GM21717 (cell line): ENCODE data around the gene ARHGEF4.

ENCODE experiments used
- ATAC-seq: cut with Tn5 transposase; IDR thresholded peaks from one replicate; pipeline ENCODE4 v1.9.1; 2021; ENCODE audit warnings: mild to moderate bottlenecking, moderate library complexity; ENCODE audit not compliant: unreplicated experiment

ARHGEF4 gene

DNA sequence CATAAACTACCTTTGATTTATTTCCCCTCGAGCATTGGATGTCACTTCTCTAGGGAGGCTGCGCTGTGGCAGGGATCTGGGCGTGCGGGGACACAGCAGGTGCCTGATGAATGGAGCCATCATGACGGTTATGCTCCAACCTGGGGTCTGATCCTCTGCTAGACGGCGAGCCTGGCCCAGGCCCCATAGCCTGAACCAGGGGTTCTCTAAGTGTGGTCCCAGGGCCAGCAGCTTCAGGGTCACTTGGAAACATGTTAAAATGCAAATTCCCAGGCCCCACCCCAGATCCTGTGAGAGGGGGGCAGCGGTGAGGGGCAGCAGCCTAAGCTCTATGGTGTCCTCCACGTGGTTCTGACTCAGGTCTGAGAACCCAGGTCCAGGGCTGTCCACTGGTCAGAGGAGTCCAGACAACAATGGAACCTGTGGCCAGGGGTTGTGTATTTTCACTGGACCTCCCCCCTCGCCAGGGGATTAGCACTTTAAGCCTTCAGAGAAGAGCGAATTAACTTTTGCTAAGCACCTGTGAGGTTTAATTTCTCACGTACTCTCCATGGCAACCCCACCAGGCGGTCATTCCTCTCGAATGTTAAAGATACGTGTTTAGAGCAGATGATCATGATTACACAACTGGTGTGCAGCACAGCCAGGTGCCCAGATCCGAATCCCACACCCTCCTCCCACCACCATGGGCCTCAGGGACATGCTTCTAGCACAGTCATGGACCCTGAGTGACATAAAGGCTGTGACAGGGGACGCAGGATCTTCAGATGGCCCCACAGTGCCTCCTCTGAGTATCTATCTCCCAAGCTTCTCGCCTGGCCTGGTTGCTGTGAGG, 1.6 kb upstream of the ARHGEF4 start:
- no peak for ATAC-seq

DNA sequence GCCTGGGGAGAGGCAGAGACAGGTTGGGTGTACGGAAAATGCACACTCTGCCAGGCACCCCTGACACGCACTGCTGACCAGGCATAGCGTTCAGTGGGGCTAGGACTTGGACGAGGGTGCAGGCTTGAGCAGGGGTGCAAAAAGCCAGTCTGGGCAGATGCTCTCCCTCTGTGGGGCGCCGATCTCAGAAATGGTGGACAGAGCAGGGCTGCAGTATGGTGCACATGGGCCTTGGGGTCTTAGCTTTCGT, 1.0 kb upstream of the ARHGEF4 start:
- ATAC-seq, result no peak

DNA sequence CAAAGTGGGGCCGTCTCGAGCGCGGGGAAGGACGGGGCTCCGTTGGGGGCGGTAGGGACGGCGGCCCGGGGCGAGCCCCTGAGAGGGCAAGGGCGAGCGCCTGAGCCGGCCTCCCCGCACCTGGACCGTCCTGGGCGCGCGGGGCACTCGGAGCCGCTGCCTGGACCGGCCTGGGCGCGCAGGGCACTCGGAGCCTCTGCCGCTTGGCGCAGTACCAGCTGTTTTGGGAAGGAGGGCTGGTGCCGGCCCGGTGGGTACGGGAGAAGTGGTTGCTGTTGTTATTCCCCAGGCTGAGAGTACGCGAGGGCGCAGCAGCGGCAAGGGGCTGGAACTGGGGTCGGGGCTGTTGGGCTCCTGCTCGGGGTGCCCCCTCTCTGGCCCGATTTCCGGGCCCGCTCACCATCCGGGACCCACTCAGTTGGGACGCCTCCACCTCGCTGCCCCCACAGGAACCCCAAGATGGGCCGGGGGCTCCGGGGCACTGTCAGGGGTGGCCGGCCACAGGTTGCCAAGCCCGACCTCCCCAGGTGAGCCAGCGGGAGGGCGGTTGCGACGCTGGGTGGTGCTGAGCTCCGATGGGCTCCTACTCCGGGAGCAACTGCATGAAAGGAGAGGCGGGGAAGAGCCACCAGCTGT, 579 bp downstream of the ARHGEF4 start:
- ATAC-seq, result no peak

DNA sequence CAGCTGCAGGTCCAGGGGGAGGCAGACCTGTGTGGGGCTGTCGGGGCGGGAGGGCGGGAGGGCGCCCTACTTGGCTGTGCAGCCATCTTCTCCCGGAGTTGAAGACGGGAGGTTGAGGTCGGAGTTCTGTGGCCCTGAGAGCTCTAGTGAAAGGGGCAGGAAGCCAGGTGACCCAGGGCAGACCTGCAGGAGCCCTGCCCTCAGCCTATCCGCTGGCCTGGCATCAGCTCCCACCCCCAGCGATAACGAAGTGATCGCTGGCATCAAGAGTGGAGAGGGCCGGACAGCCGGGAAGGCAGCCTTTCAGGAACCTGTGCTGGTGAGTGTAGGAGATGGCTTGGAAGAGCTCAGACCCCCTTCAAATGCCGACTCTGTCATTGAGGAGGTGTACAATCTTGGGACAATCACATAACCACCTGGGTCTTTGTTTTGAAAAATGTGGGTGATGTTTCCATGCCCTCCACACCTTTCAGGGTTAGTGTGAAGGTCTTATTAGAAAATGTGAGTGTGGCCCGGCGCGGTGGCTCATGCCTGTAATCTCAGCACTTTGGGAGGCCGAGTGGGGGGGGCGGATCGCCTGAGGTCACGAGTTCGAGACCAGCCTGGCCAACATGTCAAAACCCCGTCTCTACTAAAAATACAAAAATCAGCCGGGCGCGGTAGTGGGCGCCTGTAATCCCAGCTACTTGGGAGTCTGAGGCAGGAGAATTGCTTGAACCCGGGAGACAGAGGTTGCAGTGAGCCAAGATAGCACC, 1.3 kb downstream of the ARHGEF4 start:
- ATAC-seq, result no peak

DNA sequence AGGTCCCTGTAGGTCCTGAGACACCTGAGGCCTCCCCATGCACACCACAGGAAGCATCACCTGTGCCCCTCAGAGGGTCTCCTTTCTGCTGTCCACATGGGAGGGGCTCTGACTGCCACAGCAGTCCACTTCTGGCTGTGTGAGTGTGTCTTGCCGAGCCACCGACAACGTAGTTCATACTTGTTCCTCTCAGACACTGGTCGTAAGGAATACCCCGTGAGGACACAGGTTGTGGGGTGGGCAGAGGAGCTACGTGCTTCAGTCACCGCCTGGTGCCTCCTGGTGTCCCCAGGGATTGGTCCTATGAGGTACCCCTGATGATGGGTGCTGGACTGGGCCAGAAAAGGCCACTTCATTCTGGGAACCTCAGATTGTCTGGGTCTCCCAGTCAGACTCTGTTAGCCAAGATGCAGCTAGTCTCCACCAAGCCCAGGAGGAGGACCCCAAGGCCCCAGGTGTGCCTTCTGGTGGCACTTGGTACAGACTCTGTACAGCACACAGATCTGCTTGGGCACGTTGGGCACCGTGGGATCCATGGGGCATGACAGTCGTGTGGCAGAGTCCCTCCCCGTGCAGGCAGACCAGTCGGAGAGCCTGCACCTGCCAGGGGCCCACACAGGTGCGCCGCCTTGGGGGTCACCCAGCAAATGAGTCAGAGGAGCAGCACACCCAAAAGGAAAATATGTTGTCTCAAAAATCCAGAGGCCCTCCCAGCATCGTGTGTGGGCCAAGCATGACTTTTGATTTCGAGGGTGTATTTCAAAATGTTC, 2.5 kb downstream of the ARHGEF4 start:
- ATAC-seq, result no peak

DNA sequence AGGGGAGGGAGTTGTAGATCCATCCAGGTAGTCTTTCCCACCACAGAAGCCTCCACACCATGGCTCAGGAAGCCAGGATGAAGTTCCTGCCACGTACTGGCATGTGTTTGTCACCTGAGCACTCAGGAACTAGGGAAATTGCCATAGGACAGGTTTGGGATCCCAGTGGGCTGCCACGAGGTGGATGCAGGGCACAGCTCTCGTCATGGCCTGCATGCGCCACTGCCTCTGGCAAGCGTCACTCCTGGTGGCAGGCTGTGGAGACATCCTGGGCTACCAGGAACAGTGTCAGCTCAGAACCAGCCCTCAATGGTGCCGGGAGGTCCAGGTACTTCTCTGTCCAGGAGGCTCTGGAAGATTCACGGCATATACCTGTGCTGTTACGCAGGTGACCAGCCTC, 3.8 kb downstream of the ARHGEF4 start:
- ATAC-seq, result no peak

DNA sequence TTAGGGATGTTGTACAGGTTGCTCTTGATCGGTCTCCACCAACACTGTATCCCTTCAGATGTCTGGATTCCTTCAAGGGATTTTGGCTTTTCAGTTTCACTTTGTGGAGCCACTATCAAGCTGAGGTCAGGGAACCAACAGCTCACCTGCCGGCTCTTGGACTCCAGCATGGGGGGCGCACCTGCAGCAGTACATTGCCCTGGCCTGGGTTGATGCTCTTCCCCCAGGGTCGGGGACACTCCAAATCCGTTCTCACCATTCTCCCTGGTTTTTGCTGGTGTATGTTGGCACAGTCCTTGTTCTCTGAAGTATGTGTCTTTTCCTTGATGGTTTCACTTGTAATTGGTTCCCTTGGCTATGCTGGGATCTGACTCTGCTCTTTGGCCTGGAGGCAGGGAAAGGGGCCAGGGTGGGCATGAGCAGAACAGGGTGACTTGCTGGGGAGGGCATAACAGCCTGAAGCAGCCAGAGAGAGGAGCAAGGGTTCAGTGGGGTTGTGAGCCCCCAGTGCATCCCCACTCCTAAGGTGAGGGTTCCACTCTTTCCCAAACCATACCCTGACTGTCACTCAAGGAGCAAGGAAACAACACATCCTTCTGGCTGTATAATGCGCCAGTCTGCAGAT, 5.1 kb downstream of the ARHGEF4 start:
- ATAC-seq, result no peak

DNA sequence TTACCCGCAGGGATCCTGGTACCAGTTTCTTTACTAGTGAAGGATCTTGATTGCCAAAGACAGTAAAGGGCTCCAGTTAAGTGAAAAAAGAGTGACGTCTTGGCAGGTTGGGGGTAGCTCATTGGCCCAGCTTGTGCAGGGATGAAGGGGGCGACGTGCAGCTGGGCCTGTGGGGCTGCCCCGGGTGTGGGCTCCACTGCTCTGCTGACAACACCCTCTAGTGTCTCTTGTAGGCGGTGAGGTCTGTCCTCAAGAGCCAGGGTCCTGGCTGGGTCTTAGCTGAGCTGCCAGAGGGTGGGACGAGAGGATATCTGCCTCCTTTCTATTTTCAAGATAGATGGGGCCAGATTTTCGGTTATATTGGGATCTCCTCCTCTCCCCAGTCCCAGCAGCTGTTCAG, 6.1 kb downstream of the ARHGEF4 start:
- no peak for ATAC-seq

DNA sequence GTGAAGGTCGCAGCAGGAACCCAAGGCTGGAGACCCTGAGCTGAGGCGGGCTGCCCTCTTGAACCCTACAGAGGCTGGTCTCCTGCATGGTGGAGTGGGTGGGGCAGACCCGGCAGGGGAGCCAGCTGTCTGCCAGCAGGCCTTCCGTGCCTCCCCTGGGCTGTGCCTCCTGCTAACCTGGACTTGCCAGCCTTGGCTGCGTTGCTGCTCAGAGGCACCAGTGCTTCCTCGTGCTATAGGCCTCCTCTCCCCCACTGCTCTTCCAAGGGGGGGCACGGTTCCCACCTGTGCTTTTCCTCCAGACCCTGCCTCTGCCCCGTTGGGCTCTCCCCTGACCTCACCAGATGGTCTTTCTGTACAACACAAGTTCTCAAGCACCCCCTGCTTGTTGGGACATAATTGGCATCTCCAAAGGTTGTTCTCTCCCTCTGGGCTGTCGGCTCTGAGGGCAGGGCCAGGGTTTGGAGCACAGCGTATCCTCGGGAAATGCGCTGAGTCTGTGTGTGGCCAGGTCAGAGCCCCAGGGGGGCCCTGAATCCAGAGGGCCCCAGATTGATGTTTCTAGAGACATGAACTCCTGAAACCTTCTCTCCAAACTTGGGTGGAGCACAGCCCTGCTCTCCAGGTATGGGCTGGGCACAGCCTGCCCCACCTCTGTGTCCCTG, 6.7 kb downstream of the ARHGEF4 start:
- no peak for ATAC-seq

DNA sequence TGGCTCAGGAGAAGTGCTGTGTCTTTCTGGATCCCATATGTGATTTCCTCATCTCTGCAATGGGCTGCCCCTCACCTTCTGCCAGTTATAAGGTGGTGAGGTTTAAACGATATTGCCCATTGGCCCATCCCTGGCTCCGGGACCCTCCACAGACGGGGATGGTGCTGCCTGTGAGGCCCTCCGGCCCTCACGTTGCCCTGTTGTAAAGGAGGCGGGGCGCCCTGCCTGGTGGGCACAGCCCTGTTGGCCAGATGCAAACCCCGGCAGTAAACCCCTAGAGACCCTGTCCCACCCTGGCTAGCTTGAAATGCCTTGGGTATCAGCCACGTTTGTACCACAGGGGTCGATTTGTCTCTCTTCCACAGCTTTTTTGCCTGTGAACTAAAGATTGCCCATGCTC, 7.4 kb downstream of the ARHGEF4 start:
- no peak for ATAC-seq

DNA sequence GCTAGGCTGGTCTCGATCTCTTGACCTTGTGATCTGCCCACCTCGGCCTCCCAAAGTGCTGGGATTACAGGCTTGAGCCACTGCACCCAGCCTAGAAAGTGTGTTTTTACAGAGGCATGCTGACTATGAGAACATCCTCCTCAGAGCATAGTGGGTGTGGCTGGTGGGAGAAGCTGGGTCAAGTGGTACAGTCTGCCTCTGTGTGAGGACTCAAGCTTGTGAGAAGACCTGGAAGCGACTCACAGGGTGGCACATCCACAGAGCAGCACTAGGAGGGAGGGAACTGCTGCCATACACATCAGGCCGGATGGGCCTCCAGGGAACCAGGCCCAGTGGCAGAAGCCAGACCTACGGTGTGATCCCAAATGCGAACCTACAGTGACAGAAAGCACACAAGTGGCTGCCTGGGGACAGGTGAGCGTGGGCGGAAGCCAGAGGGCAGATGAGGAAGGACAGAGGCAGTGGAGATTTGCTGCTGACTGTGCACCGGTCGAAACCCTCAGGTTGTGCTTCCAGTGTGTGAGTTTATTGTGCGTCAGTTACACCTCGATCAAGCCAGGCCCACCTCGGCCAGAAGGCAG, 8.9 kb downstream of the ARHGEF4 start:
- no peak for ATAC-seq

DNA sequence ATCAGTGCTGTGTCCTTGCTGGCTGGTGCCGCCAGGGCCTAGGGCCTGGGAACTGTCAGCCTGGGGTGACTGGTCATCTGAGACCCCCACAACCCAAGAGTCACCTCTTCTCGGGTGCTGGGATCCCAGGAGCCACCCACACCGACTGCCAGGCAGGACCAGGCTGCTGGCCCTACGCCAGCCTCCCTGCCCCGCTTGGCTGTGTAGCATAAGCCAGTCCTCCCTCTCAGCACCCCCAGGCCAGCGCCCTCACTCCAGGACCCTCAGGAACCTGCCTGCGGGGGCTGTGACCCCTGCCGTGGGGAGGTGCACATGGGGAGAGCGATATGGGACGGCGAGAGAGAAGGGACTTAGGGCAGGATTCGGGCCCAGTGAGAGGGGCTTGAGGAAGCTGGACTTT, 9.5 kb downstream of the ARHGEF4 start:
- ATAC-seq, result no peak

DNA sequence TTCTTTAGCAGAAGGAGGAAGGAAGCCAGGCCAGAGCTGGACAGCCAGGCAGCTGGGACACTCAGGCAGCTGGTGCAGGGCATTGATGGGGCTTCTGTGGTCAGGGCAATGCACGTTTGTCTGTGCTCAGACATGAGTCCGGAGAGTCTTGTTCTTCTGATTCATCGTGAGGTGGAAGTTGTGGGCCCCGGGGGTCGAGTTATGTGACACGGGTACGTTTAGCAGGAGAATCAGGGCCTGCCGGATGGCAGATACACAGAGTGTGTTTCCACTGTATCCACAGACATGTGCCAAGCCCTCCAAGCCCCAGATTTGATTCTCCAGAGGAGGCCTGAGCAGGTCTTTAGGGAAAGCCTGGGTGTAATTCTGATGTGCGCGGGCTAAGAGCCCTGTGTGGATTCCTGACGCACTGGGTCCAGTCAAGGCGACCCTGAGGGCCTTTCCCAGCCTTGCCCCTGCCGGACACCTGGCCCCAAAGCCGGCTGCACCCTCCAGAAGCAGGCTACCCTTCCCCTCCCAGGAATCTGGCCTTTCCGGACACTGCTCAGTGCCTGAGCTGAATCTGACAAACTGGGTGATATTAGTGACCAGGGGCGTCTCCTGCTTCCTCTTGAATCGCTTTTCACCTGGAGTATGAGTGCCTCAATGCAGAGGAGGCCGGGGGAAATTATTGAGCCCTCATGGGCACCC, 10.1 kb downstream of the ARHGEF4 start:
- no peak for ATAC-seq

DNA sequence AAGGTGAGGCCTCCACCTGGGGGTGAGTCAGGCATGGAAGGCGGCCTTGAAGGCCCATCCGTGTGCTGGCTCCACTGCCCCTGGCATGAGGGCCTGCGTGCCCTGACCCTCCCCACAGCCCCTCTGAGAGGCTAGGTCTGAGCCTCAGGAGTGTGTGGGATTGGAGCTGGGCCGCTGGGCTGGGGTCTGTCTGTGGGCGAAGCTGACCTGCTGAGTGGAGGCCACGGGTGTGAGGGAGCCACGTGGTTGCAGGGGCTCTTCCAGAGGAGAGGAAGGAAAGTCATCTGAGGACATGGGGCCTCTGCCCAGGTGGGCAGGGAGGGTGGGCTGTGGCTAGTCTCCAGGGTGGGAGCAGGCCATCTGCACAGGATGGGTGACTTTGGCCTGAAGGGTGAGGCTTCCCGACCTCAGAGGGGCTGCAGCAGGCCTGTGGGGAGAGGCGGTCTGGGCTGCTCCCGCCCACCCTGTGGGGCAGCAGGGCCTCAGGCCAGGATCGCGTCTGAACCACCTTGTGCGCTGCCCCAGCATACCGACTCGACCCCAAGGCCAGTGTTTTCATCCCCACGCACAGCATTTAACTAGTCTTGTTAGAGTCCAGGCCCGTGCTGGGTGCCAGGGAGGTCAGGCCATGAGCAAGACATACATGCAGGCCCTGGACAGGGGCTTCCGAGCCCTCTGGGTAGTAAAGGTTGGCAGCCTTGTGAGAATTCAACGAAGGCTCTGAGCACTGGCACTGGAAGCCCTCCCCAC, 11.2 kb downstream of the ARHGEF4 start:
- ATAC-seq, result no peak

DNA sequence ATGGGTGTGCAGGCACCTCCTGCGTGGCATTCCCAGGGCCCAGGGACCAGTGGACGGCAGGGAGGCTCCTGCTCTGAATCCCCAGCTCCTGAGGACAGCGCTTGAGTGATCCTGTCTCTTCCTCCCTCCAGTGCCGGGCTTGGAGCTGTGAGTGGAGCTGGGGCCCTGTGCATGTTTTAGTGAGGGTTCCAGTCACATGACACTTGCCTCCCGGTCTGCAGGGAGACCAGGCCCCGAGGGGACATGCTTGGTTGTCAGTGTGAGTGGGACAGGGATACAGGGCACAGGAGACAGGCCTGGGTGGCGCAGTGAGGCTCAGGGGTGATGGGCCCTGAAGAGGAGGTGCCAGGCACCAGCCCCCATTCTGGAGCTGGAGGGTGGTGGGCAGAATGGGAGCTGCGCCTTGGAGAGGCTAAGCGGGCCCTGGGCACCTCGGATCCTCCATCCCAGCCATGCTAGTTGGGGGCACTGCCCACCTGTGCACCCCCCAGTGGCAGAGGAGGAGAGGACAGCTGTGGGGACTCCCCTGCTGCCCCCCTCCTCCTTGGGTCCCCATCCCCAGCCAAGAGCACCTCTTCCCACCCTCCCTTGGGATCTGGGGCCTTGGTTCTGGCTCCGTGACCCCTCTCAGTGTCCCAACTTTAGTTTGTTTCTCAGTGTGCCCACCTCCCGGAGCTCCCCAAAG, 12.0 kb downstream of the ARHGEF4 start:
- no peak for ATAC-seq

DNA sequence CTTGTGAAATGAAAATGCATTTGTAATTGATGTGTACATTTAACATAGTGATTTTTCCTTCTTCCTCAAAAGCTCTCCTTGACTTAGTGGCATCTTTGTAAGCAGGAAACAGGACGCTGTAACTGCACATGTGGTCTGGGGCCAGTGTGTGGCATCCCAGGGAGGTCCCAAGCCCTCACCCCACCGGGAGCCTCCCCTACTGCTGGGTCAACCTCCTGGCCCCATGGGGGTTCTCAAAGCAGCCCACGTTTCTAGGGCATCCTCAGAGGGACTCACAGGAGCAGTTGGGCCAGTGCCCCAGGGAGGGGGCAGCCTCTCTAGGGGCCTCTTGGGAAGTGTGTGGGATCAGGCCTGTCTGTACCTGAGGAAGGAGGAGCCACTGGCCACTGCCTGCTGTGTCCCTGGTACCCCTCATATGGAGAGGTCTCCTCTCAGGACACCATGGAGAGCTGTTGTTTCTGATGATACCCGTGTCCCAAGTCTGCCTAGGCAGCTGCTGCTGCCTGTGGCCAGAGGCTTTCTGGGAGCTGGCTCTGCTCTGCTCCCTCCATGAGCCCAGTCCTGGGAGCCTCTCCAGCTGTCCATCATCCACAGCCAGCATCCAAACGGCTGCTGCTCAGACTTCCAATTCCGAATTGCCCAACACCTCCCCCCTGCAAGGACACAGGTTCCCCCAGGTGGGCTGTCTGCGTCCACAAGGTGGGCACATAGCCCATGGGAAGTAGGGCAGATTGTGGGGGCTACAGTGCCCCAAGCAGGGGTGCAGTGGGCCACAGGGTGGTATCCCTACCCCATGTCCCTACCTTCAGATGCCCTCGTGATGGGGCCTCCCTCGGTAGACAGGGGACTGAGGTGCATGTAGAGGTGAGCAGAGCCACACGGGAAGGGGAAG, 13.4 kb downstream of the ARHGEF4 start:
- ATAC-seq, result no peak
